Esophagus (tissue), 2 donors: ENCODE results near the gene PLD3. TPM values are rescaled to one million over a fixed set of nuclear protein-coding genes. Genes with fewer than 3 reads are reported as not detected.
A peak's percentile ranks its signal among the peaks of the same experiment; 100 is the strongest.

Experiments used
- H3K27ac ChIP-seq, 2 donors: one replicate each; pipeline ENCODE4 v1.5.1; 2013; ENCODE audit warnings: low read depth in 2 of 2, mild to moderate bottlenecking in 2 of 2, inconsistent platforms in 1 of 2, low read length in 1 of 2, moderate library complexity in 1 of 2
- H3K27me3 ChIP-seq, 2 donors: one replicate each; pipeline ENCODE4 v1.6.1; 2013; ENCODE audit warnings: low read length in 2 of 2, control low read depth in 1 of 2, mild to moderate bottlenecking in 1 of 2; ENCODE audit not compliant: insufficient read depth in 2 of 2, control insufficient read depth in 1 of 2
- H3K36me3 ChIP-seq, 2 donors: one replicate each; pipeline ENCODE4 v1.6.1; 2013; ENCODE audit warnings: low read length in 1 of 2; ENCODE audit not compliant: control insufficient read depth in 2 of 2, insufficient read depth in 2 of 2
- H3K4me1 ChIP-seq, 2 donors: one replicate each; pipeline ENCODE4 v1.6.1; 2013; ENCODE audit warnings: low read length in 1 of 2; ENCODE audit not compliant: control insufficient read depth in 2 of 2, insufficient read depth in 2 of 2
- H3K4me3 ChIP-seq, 2 donors: one replicate each; pipeline ENCODE4 v1.5.1; 2013; ENCODE audit warnings: low read length in 2 of 2, mild to moderate bottlenecking in 2 of 2, low read depth in 1 of 2, moderate library complexity in 1 of 2
- H3K9me3 ChIP-seq, 2 donors: one replicate each; pipeline ENCODE4 v1.6.1; 2013; ENCODE audit warnings: mild to moderate bottlenecking in 2 of 2, low read depth in 1 of 2, low read length in 1 of 2, moderate library complexity in 1 of 2; ENCODE audit not compliant: control insufficient read depth in 2 of 2, insufficient read depth in 1 of 2
- WGBS, 2 donors: extraction: QIAGEN DNeasy Blood & Tissue Kit; methylation state at CpG; one replicate each; pipeline ENCODE4 v1.1.7; 2013; 5-methylcytosine and 5-hydroxymethylcytosine counted together
- polyA plus RNA-seq, 2 donors: library from polyadenylated mRNA; stranded (reverse); fragments of 200-250 nt; gene quantifications; one replicate each; pipeline ENCODE4 v1.2.3, GENCODE V29; 2013
- donor health status: healthy with polysubstance abuse.
- donor health status: Bipolar disorder and iron deficiency.

PLD3 gene
- polyA plus RNA-seq, 2 donors = 46.6 to 60.1 TPM

DNA sequence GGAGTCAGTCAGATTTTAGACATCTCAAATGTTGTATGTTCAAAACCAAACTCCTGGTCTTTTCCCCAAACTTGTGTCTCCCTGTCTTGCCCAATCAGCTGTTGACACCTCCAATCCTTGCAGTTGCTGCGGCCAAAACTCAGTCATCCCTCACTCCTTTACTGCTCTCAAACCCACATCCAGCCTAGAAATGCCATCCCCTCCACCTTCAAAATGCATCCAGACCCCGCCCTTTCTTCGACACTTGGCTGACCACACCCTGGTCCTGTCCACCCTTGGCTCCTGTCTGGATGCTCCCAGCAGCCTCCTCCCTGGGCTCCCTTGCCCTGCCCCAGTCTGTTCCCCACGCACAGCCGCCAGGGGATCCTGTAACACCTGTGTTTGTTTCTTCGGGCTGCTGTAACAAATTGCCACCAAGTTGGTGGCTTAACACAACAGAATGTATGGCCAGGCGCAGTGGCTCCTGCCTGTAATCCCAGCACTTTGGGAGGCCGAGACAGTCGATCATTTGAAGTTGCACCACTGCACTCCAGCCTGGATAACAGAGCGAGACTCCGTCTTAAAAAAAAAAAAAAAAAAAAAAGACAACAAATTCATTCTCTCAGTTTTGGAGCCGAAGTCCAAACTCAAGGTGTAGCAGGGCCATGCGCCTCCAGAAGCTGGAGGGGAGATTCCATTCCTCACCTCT lies 11.7 kb downstream of the PLD3 start:
- Histone ChIP-seq H3K4me3 (no peak overlapping the region), H3K9me3 (no peaks in the 10 kb centered on the region), H3K36me3 (no peaks in the 10 kb centered on the region), H3K4me1 (peaks cover 0 to 2% of the 10 kb centered on the region in 2 donors), H3K27ac (no peak overlapping the region), H3K27me3 (no peaks in the 10 kb centered on the region)
- 87 to 88% methylated on average over 12 to 13 of the region's 13 CpGs for WGBS, 2 donors

DNA sequence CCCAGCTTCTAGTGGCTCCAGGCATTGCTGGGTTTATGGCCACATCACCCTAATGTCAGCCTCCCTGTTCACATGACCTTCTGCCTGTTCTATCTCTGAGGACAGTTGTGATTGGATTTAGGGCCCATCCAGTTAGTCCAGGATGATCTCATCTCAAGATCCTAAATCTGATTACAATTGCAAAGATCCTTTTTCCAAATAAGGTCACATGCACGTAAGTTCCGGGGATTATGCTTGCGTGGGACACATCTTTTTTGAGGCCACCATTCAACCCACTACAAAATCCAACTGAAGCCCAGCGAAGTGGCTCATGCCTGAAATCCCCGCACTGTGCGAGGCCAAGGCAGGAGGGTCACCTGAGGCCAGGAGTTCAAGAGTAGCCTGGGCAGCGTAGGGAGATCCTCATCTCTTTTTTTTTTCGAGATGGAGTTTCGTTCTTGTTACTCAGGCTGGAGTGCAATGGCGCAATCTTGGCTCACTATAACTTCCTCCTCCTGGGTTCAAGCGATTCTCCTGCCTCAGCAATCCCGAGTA lies 12.3 kb downstream of the PLD3 start:
- Histone ChIP-seq H3K27me3 (no peaks in the 10 kb centered on the region), H3K4me3 (no peak overlapping the region), H3K27ac (no peak overlapping the region), H3K36me3 (no peaks in the 10 kb centered on the region), H3K4me1 (peaks cover 0 to 5% of the 10 kb centered on the region in 2 donors), H3K9me3 (no peaks in the 10 kb centered on the region)
- WGBS, 2 donors = 84 to 86% methylated on average over 12 of the region's 12 CpGs

DNA sequence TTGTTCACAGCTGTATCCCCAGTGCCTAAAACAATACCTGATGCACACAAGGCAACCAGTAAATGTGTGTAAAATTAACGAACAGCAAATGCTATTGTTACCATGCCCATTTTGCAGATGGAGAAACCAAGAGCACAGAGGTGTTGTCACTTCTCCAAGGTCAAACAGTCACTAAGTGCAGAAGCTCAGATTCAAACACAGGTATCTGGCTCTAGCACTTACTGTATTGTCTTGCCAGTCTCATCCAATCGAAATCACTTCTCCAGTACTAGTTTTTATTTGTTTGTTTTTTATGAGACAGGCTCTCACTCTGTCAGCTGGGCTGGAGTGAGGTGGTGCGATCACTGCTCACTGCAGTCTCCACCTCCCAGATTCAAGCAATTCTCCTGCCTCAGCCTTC lies 13.7 kb downstream of the PLD3 start:
- 86 to 89% methylated on average over 3 of the region's 3 CpGs for WGBS, 2 donors
- Histone ChIP-seq H3K9me3 (no peaks in the 10 kb centered on the region), H3K36me3 (peaks cover 2 to 4% of the 10 kb centered on the region in 2 donors), H3K27ac (no peak overlapping the region), H3K4me3 (no peak overlapping the region), H3K4me1 (peaks cover 0 to 6% of the 10 kb centered on the region in 2 donors), H3K27me3 (no peaks in the 10 kb centered on the region)

DNA sequence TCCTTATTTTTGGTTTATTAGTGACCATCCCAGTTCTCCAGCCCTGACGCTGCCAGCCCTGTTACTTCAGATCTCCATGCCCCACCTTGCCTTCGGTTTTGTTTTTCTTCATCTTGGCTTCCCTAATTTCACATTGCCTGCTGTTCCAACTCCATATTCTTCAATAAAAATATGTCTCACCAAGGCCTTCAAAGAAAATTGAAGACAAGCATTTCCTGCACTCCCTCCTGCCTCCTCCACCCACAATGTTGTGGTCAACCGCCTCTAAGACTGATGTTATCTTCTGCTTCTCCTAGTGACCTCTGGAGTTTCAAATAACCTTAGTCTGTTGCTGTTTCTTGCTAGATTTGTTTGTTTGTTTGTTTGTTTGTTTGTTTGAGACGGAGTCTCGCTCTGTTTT lies 14.6 kb downstream of the PLD3 start:
- H3K36me3 ChIP-seq = peaks cover 4 to 8% of the 10 kb centered on the region in 2 donors
- H3K27ac ChIP-seq = no peak overlapping the region
- no peaks in the 10 kb centered on the region for H3K9me3 ChIP-seq
- peaks cover 0 to 6% of the 10 kb centered on the region in 2 donors for H3K4me1 ChIP-seq
- no peak overlapping the region for H3K4me3 ChIP-seq
- no peaks in the 10 kb centered on the region for H3K27me3 ChIP-seq
- 80 to 84% methylated on average over 5 of the region's 5 CpGs for WGBS, 2 donors

DNA sequence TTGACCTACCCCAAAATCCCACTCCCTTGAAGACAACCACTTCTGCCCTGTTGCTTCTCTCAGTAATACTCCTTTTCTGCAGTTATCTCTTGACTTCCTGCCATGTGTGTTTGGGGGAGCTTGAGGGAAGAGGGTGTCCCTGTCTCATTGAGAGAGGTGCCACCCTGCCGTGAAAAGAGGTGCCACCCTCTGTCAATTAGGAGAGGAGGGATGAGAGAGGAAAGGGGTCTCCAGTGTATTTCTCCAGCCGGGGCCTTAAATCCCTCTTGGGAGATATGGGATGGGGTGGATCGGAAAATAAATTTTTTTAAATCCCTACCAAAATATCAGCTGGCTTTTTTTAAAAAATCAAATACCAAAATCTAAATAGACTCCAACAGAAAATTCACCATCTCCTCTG lies 16.5 kb downstream of the PLD3 start:
- no peaks in the 10 kb centered on the region for H3K9me3 ChIP-seq
- H3K4me3 ChIP-seq = no peak overlapping the region
- H3K4me1 ChIP-seq = peaks cover 0 to 4% of the 10 kb centered on the region in 2 donors
- no peak overlapping the region for H3K27ac ChIP-seq
- WGBS, 2 donors = 56 to 76% methylated on average over 3 of the region's 3 CpGs
- H3K27me3 ChIP-seq = no peaks in the 10 kb centered on the region
- H3K36me3 ChIP-seq = peaks cover 6 to 8% of the 10 kb centered on the region in 2 donors

DNA sequence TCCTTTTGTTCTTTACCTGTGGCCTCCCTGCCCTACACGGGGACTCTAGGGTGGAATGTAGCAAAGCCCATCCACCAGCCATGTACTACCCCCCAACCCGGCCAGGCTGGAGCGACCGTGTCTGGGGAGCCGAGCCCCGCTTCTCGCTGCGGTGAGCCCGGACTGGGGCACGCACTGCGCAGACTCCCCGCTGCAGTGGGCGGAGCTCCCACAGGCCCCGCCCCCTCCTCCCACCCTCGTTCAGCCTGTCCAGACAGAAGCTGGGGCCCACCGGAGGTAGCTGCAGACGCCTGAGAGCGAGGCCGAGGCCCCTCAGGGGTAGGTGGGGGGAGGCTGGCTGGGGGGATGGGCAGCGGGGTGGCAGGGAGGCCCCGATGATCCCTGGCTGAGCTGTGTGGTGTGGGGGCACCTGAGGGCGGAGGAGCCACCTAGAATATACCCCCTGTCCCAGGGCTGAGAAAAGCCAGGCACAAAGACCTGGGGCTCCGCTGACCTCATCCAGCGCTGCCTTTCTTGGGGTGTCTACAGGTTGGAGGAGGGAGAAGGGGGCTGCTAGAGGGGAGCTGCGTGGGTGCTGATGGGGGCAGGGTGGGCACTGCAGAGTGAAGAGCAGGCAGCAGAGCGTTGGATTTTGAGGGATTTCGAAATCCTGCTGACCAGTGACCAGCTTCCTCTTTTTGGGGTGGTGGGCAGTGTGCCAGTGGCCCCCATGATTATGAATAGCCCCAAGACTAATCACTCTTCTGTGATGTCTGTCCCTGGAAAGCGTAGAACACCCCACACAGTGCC lies 17.3 kb downstream of the PLD3 start:
- Histone ChIP-seq H3K27ac (no peak overlapping the region), H3K4me3 (peak overlapping the region; percentile 33 to 42), H3K9me3 (no peaks in the 10 kb centered on the region), H3K27me3 (no peaks in the 10 kb centered on the region), H3K4me1 (peaks cover 0 to 4% of the 10 kb centered on the region in 2 donors), H3K36me3 (peaks cover 8% of the 10 kb centered on the region in 2 donors)
- WGBS, 2 donors = 23 to 32% methylated on average over 28 of the region's 28 CpGs

DNA sequence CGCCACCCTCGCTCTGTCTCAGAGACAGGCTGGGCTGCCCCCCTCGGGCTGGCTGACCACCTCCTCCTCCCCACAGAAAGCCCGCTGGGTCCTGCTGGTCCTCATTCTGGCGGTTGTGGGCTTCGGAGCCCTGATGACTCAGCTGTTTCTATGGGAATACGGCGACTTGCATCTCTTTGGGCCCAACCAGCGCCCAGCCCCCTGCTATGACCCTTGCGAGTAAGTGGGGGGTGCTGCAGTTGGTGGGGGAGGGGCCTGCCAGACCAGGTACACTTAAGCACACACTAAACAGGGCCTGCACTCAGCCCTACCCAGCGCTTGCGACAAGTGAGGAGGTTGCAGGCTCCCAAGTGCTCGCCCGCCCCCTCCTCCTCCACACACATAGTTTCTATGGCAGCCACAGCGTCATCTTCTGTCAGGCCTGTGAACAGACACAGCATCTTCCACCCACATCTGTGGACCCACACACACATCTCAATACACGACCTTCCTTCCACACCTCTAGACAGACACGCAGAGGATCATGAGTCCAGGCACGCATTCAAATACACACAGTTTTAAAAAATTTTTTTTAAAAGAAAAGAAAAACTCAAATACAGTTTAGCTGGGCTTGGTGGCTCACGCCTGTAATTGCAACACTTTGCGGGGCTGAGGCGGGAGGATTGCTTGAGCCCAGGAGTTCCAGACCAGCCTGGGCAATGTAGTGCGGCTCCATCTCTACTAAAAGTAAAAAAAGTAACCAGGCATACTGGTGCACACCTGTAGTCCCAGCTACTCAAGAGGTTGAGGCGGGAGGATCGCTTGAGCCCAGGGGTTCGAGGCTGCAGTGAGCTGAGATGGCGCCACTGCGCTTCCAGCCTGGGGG lies 18.4 kb downstream of the PLD3 start:
- peaks cover 8 to 13% of the 10 kb centered on the region in 2 donors for H3K36me3 ChIP-seq
- no peak overlapping the region for H3K4me3 ChIP-seq
- no peak overlapping the region for H3K27ac ChIP-seq
- peaks cover 0 to 4% of the 10 kb centered on the region in 2 donors for H3K4me1 ChIP-seq
- no peaks in the 10 kb centered on the region for H3K27me3 ChIP-seq
- no peaks in the 10 kb centered on the region for H3K9me3 ChIP-seq
- WGBS, 2 donors = 86% methylated on average over 27 of the region's 27 CpGs

DNA sequence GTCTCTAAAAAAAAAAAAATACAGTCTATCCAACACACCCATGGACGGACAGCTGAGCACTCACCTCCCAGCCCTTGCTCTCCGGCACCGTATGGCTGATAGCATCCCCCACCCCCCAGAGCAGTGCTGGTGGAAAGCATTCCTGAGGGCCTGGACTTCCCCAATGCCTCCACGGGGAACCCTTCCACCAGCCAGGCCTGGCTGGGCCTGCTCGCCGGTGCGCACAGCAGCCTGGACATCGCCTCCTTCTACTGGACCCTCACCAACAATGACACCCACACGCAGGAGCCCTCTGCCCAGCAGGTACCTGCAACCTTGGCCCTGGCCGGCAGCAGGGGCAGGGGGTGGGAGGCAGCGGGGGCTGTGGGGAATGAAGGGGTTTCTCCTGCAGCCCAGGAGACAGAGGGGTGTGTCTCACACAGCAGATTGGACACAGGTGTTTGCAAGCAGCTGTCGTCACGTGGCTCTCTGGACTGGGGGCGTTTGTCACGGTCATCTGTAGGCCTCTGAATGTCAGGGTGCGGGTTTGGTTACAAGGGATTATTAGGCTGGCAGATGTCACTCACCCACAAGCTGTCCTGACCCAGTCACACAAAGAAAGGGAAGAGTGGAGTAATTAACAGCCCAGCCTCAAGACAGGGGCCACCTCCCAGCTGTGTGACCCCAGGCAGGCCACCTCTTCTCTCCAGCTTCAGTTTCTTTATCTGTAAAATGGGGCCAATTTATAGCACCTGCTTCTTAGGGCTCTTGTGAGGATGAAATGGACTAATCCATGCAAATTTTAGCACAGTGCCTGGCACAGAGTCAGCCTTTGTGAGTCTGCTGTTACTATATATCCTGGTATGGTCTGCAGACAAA lies 19.3 kb downstream of the PLD3 start:
- H3K27me3 ChIP-seq = no peaks in the 10 kb centered on the region
- no peaks in the 10 kb centered on the region for H3K9me3 ChIP-seq
- 85 to 90% methylated on average over 16 of the region's 16 CpGs for WGBS, 2 donors
- peaks cover 0 to 4% of the 10 kb centered on the region in 2 donors for H3K4me1 ChIP-seq
- peaks cover 8 to 13% of the 10 kb centered on the region in 2 donors for H3K36me3 ChIP-seq
- H3K4me3 ChIP-seq = no peak overlapping the region
- H3K27ac ChIP-seq = no peak overlapping the region
